HG02571 (cell line): ENCODE data around the gene ZNF407.

ENCODE experiments used
- ATAC-seq: cut with Tn5 transposase; IDR thresholded peaks from one replicate; pipeline ENCODE4 v1.9.1; 2021; ENCODE audit warnings: mild to moderate bottlenecking, moderate library complexity; ENCODE audit not compliant: unreplicated experiment

ZNF407 gene

GRCh38 chr18:74820160-74820780, 222.6 kb downstream of the ZNF407 start:
- no peak for ATAC-seq

DNA sequence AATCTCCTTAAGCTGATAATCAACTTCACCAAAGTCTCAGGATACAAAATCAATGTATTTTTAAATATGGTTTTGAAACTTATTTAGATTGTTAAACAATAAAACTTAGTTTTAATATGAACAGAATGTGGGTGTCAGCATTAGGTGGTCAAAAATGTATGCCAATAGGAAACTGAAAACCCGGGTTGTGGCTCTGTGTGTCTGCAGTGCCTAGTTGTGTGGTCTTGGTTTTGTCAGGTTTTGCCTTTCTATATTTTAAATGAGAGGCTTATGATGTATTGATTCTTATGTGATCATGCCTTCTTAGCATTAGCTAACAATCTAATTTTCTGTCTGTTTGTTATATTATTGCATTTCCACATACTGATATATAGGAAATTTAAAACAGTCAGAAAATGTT, 227.8 kb downstream of the ZNF407 start:
- ATAC-seq: no peak

DNA sequence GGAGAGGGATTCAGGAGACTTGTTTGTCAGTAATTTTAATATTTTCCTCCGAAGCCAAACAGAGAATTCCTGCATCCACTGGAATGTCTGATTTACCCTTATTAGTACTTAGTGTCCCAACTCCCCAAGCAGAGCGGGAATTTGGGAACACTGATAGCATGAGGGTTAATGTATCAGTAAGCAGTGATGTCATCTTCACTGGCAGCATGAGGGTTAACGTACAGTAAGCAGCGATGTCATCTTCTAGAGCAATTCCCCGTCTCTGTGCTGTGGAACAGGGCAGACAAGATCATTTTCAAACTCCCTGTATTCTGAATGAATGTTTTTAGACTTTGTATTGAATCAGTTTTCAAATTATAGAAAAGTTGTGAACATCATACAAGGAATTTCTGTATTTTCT, 228.9 kb downstream of the ZNF407 start:
- no peak for ATAC-seq

- no peak for ATAC-seq
Measured at GRCh38 chr18:74828200-74828599, 230.5 kb downstream of the ZNF407 start.

- no peak for ATAC-seq
Measured at GRCh38 chr18:74831571-74832250, 234.0 kb downstream of the ZNF407 start.

GRCh38 chr18:74832381-74832780, 234.7 kb downstream of the ZNF407 start:
- ATAC-seq: no peak

- no peak for ATAC-seq
Measured at GRCh38 chr18:74832999-74833398, 235.3 kb downstream of the ZNF407 start.

GRCh38 chr18:74834424-74835309, 237.0 kb downstream of the ZNF407 start:
- ATAC-seq: no peak

- ATAC-seq: no peak
Measured at GRCh38 chr18:74836296-74837139, 238.8 kb downstream of the ZNF407 start.

GRCh38 chr18:74840492-74841167, 243.0 kb downstream of the ZNF407 start:
- ATAC-seq: no peak

- ATAC-seq: no peak
Measured at GRCh38 chr18:74841248-74841647, 243.6 kb downstream of the ZNF407 start.

DNA sequence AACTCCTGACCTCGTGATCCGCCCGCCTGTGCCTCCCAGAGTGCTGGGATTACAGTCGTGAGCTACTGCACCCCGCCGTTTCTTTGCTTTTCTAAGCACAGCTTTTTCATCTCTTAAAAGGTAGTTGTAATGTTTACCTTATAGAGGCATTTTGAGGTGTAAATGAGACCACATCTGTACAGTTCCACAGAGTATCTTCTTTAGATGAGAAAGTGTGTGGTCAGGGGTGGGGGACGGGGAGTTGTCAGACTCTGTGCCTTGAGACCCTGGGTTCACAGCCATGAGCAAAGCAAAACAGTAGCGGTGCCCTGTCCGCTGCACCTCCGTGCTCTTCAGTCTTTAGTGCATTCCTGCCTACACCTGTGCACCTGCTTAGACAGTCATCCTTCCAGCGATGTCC, 251.6 kb downstream of the ZNF407 start:
- ATAC-seq: no peak

- ATAC-seq: no peak
Measured at GRCh38 chr18:74856434-74856833, 258.8 kb downstream of the ZNF407 start.

DNA sequence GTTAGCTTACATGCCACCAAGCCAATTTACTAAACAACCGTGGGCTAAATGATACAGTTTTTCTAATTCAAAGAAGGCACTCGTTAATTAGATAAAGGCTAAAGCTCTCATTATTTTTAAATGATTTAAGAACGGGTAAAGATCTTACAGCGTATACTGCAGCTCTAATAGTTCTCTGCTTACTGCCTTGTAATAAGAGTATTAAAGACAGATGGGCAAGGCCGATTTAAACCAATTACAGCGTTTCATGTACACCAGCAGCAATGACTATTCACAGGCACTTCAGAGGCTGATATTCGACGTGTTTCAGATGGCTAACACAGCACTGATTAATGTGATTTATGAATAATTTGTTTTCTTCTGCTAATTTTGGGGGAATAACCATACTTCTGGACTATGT, 259.3 kb downstream of the ZNF407 start:
- ATAC-seq: no peak

- no peak for ATAC-seq
Measured at GRCh38 chr18:74857901-74858300, 260.2 kb downstream of the ZNF407 start.

- ATAC-seq: no peak
Measured at GRCh38 chr18:74861154-74861553, 263.5 kb downstream of the ZNF407 start.

DNA sequence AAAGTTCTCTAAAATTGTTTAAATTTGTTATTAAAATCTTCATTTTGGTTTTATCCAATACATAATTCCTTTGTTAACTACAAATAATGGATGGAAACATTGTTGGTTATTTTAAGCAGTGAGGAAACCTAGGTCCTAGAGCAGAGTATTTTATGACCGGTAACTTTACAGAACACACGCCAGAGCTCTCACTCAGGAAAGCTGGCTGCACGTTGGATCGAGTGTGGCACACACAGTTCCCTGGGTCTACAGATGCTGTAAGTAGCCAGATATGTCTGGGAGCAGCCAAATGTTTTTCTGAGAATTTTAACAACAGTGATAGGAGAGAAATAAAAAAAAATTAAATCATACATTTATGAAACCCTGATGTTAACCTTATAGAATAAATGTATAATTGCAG, 264.4 kb downstream of the ZNF407 start:
- no peak for ATAC-seq

- ATAC-seq: no peak
Measured at GRCh38 chr18:74866577-74866976, 268.9 kb downstream of the ZNF407 start.

DNA sequence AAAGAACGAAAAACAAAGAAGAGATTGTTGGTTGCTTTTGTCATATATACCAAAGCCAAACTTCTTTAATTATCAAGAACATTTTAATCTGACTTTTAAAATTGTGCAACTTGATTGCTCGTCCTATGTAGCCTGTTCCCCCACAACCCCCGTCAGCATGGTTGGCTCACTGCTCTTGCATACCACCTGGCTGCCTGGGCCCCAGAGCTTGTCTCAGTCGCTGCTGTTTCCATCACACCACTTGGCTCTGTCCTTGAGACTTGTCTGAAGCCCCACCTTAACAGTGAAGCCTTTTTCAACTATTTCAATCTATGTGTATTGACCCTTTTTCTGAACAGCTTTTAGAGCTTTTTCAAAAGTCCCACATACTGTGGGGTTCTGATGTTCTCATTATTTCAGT, 270.8 kb downstream of the ZNF407 start:
- ATAC-seq: no peak
